Cardiac atrium fibroblast (primary cell): ENCODE measurements around the gene ZSWIM2. TPM values are rescaled to one million over a fixed set of nuclear protein-coding genes. Genes with fewer than 3 reads are reported as not detected.

Experiments used
- total RNA-seq: library from RNA; depleted of rRNA; stranded (reverse); fragments of >200 nt; gene quantifications from 2 replicates; pipeline ENCODE4 v1.2.3, GENCODE V29; 2015

Gene ZSWIM2
- not detected in 2 replicates for total RNA-seq

GRCh38 chr2:186848873-186849578, at the start of gene ZSWIM2:
TSS of gene ZSWIM2 (minus strand) at chr2:186849170. CDS start at chr2:186849130, 40 bp downstream.

Other genes starting within 250 kb of the ZSWIM2 start
- gene FAM171B, start 155.1 kb downstream of the ZSWIM2 start, total RNA-seq: 6.0 and 6.6 TPM in 2 replicates